H9 (cell line): ENCODE data around the gene CCDC9B. TPM values are rescaled to one million over a fixed set of nuclear protein-coding genes. Genes with fewer than 3 reads are reported as not detected.

ENCODE experiments used
- DNase-seq: peaks from one replicate; pipeline ENCODE4 v3.0.0-alpha.2; 2017
- H2AFZ ChIP-seq: one replicate; pipeline ENCODE4 v1.6.1; 2013; ENCODE audit warnings: mild to moderate bottlenecking, low read length, control low read depth, moderate library complexity
- H2AK5ac ChIP-seq: 2 replicates; pipeline ENCODE4 v1.6.1; 2013; ENCODE audit warnings: low read length, control low read depth, mixed read lengths; ENCODE audit not compliant: insufficient read length
- H2BK120ac ChIP-seq: one replicate; pipeline ENCODE4 v1.6.1; 2013; ENCODE audit warnings: low read depth, mild to moderate bottlenecking, low read length, control low read depth, inconsistent platforms; ENCODE audit not compliant: poor library complexity, severe bottlenecking
- H2BK12ac ChIP-seq: 2 replicates; pipeline ENCODE4 v1.6.1; 2013; ENCODE audit warnings: low read length, control low read depth, mixed read lengths, low read depth; ENCODE audit not compliant: insufficient read length
- H2BK15ac ChIP-seq: 2 replicates; pipeline ENCODE4 v1.6.1; 2013; ENCODE audit warnings: low read depth, low read length, control low read depth
- H2BK20ac ChIP-seq: one replicate; pipeline ENCODE4 v1.6.1; 2013; ENCODE audit warnings: low read depth, mild to moderate bottlenecking, low read length, control low read depth, inconsistent platforms; ENCODE audit not compliant: poor library complexity, severe bottlenecking
- H2BK5ac ChIP-seq: 2 replicates; pipeline ENCODE4 v1.6.1; 2013; ENCODE audit warnings: low read length, control low read depth, mixed read lengths; ENCODE audit not compliant: insufficient read length
- H3K14ac ChIP-seq: 2 replicates; pipeline ENCODE4 v1.6.1; 2013; ENCODE audit warnings: low read length, control low read depth; ENCODE audit not compliant: insufficient read depth
- H3K18ac ChIP-seq: 2 replicates; pipeline ENCODE4 v1.6.1; 2013; ENCODE audit warnings: low read depth, mild to moderate bottlenecking, mixed read lengths, low read length, control low read depth; ENCODE audit not compliant: insufficient read length
- H3K23ac ChIP-seq: 2 replicates; pipeline ENCODE4 v1.6.1; 2013; ENCODE audit warnings: low read length, control low read depth, mixed read lengths, low read depth; ENCODE audit not compliant: insufficient read length
- H3K23me2 ChIP-seq: 2 replicates; pipeline ENCODE4 v1.6.1; 2013; ENCODE audit warnings: low read depth, mild to moderate bottlenecking, mixed read lengths, low read length, control low read depth; ENCODE audit not compliant: insufficient read length, poor library complexity, severe bottlenecking
- H3K27ac ChIP-seq: 2 replicates; pipeline ENCODE4 v1.5.1; 2013; ENCODE audit warnings: low read length, control low read depth, mixed read lengths, low read depth; ENCODE audit not compliant: insufficient read length
- H3K27me3 ChIP-seq: 2 replicates; pipeline ENCODE4 v1.6.1; 2013; ENCODE audit warnings: low read length, control low read depth, inconsistent platforms; ENCODE audit not compliant: insufficient read depth
- H3K4ac ChIP-seq: 2 replicates; pipeline ENCODE4 v1.6.1; 2013; ENCODE audit warnings: low read depth, mild to moderate bottlenecking, control low read depth, inconsistent platforms, low read length, moderate library complexity
- H3K4me1 ChIP-seq: 2 replicates; pipeline ENCODE4 v1.6.1; 2013; ENCODE audit warnings: low read length, control low read depth, inconsistent platforms; ENCODE audit not compliant: insufficient read depth
- H3K4me2 ChIP-seq: 2 replicates; pipeline ENCODE4 v1.6.1; 2013; ENCODE audit warnings: low read length, control low read depth, mixed read lengths; ENCODE audit not compliant: insufficient read length, insufficient read depth
- H3K56ac ChIP-seq: 2 replicates; pipeline ENCODE4 v1.6.1; 2013; ENCODE audit warnings: low read depth, mild to moderate bottlenecking, mixed read lengths, low read length, control low read depth; ENCODE audit not compliant: insufficient read length
- H3K79me1 ChIP-seq: 2 replicates; pipeline ENCODE4 v1.6.1; 2013; ENCODE audit warnings: low read depth, mild to moderate bottlenecking, moderate library complexity, low read length, control low read depth, inconsistent platforms; ENCODE audit not compliant: insufficient read depth, poor library complexity, severe bottlenecking
- H3K79me2 ChIP-seq: 2 replicates; pipeline ENCODE4 v1.6.1; 2013; ENCODE audit warnings: low read length, control low read depth, inconsistent platforms; ENCODE audit not compliant: insufficient read depth
- H3K9ac ChIP-seq: 2 replicates; pipeline ENCODE4 v1.6.1; 2013; ENCODE audit warnings: low read length, control low read depth, mixed read lengths; ENCODE audit not compliant: insufficient read length; ENCODE audit errors: extremely low read depth
- H3K9me3 ChIP-seq: one replicate; pipeline ENCODE4 v1.6.1; 2013; ENCODE audit warnings: low read depth, low read length, inconsistent platforms; ENCODE audit not compliant: control insufficient read depth
- H3T11ph ChIP-seq: one replicate; pipeline ENCODE4 v1.6.1; 2013; ENCODE audit warnings: mild to moderate bottlenecking, low read length, control low read depth, inconsistent platforms
- H4K20me1 ChIP-seq: one replicate; pipeline ENCODE4 v1.6.1; 2013; ENCODE audit not compliant: control insufficient read depth, insufficient read length, insufficient read depth
- H4K5ac ChIP-seq: 2 replicates; pipeline ENCODE4 v1.6.1; 2013; ENCODE audit warnings: low read depth, mild to moderate bottlenecking, mixed read lengths, low read length, control low read depth; ENCODE audit not compliant: insufficient read length
- H4K8ac ChIP-seq: replicated peaks from 2 replicates; pipeline ENCODE4 v1.6.1; 2013; ENCODE audit warnings: low read length, control low read depth, mixed read lengths, low read depth; ENCODE audit not compliant: insufficient read length
- H4K91ac ChIP-seq: 2 replicates; pipeline ENCODE4 v1.6.1; 2013; ENCODE audit warnings: low read depth, mild to moderate bottlenecking, moderate library complexity, mixed read lengths, low read length, control low read depth; ENCODE audit not compliant: insufficient read length
- H3K27ac Mint-ChIP-seq, 3 experiments: 2 replicates in 2 of 3; 3 replicates in 1 of 3; pipeline ENCODE4 v1.8.0; 2020 to 2021; ENCODE audit warnings: mixed read lengths in 3 of 3, mild to moderate bottlenecking in 1 of 3, moderate library complexity in 1 of 3
- H3K27me3 Mint-ChIP-seq: 2 replicates; pipeline ENCODE4 v1.8.0; 2021; ENCODE audit warnings: low read depth, mild to moderate bottlenecking, moderate library complexity, mixed read lengths
- H3K36me3 Mint-ChIP-seq, 3 experiments: 2 replicates in 2 of 3; 3 replicates in 1 of 3; pipeline ENCODE4 v1.8.0; 2020 to 2021; ENCODE audit warnings: low read depth in 3 of 3, mixed read lengths in 3 of 3; ENCODE audit not compliant: insufficient read depth in 1 of 3
- H3K4me1 Mint-ChIP-seq, 2 experiments: 2 replicates each; pipeline ENCODE4 v1.8.0; 2020; ENCODE audit warnings: mixed read lengths in 2 of 2
- H3K4me3 Mint-ChIP-seq, 2 experiments: 2 replicates in 1 of 2; 3 replicates in 1 of 2; pipeline ENCODE4 v1.8.0; 2020 to 2021; ENCODE audit warnings: mild to moderate bottlenecking in 2 of 2, mixed read lengths in 2 of 2, moderate library complexity in 1 of 2
- H3K9me3 Mint-ChIP-seq, 2 experiments: 2 replicates in 1 of 2; 3 replicates in 1 of 2; pipeline ENCODE4 v1.8.0; 2020; ENCODE audit warnings: mild to moderate bottlenecking in 2 of 2, mixed read lengths in 2 of 2, moderate library complexity in 1 of 2
- WGBS: extraction: QIAGEN DNeasy Blood & Tissue Kit; methylation state at CpG from one replicate; pipeline ENCODE4 v1.1.7; 2013; ENCODE audit warnings: missing lambda C conversion rate, low lambda C conversion rate, mixed read lengths; ENCODE audit not compliant: insufficient read length; ENCODE audit errors: extremely low coverage; 5-methylcytosine and 5-hydroxymethylcytosine counted together
- total RNA-seq: library from RNA; stranded (reverse); gene quantifications from 2 replicates; pipeline ENCODE4 v1.2.1, GENCODE V29; 2021
- TF ChIP-seq, protein P1 (sequence below): fragments of 200-600 bp; sonication (generic); conservative IDR thresholded peaks from 3 replicates; pipeline ENCODE4 v1.8.0; 2021; ENCODE audit warnings: antibody characterized with exemption, mild to moderate bottlenecking

Gene CCDC9B
- total RNA-seq, 1 experiment from 2014 or later: 0.48 TPM

DNA sequence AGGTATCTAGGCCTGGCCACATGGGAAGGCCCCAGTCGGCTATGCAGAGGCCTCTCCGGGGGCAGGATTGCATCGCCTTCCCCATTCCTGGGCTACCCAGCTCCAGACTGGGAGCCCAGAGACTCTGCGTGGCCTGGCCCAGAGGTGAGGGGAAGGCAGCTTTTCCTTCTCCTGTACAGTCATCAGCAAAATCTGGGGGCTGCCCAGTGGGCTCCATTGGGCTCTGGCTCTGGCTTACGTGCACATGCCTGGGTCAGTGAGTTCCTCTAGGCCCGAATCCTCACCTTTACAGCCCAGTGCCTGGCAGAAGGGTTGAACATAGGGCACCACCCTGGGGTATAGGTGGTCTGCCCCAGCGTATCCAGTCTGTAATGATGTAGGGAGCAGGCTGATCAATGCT lies 53.9 kb downstream of the CCDC9B start:
- Histone ChIP-seq H2BK5ac (no peak overlapping the region), H2BK20ac (no peak overlapping the region), H4K5ac (no peak overlapping the region), H3K27me3 (peaks cover 23% of the 10 kb centered on the region; the same call in 1 of the 2 replicates), H2AK5ac (no peak overlapping the region), H4K91ac (no peak overlapping the region), H3K4me2 (no peak overlapping the region), H3K79me1 (no peaks in the 10 kb centered on the region), H3T11ph (no peak overlapping the region), H3K56ac (no peak overlapping the region), H4K8ac (no peak overlapping the region), H2AFZ (no peak overlapping the region), H3K27ac (no peak overlapping the region), H3K23ac (no peak overlapping the region), H2BK120ac (no peak overlapping the region), H2BK15ac (no peak overlapping the region), H3K23me2 (peaks cover 12% of the 10 kb centered on the region), H3K9me3 (no peaks in the 10 kb centered on the region), H4K20me1 (no peaks in the 10 kb centered on the region), H3K79me2 (no peaks in the 10 kb centered on the region), H3K9ac (no peak overlapping the region), H3K4ac (no peak overlapping the region), H3K18ac (no peak overlapping the region), H2BK12ac (no peak overlapping the region), H3K4me1 (peaks cover 5% of the 10 kb centered on the region), H3K14ac (no peak overlapping the region)
- TF ChIP-seq, protein P1, sequence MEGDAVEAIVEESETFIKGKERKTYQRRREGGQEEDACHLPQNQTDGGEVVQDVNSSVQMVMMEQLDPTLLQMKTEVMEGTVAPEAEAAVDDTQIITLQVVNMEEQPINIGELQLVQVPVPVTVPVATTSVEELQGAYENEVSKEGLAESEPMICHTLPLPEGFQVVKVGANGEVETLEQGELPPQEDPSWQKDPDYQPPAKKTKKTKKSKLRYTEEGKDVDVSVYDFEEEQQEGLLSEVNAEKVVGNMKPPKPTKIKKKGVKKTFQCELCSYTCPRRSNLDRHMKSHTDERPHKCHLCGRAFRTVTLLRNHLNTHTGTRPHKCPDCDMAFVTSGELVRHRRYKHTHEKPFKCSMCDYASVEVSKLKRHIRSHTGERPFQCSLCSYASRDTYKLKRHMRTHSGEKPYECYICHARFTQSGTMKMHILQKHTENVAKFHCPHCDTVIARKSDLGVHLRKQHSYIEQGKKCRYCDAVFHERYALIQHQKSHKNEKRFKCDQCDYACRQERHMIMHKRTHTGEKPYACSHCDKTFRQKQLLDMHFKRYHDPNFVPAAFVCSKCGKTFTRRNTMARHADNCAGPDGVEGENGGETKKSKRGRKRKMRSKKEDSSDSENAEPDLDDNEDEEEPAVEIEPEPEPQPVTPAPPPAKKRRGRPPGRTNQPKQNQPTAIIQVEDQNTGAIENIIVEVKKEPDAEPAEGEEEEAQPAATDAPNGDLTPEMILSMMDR: no peak
- Mint-ChIP-seq H3K36me3 (no peaks in the 10 kb centered on the region; a peak in 1 of 7 replicates), H3K9me3 (no peaks in the 10 kb centered on the region), H3K4me1 (peaks cover 33 to 44% of the 10 kb centered on the region in 2 experiments), H3K27me3 (peaks cover 83% of the 10 kb centered on the region), H3K4me3 (no peak overlapping the region), H3K27ac (no peak overlapping the region)
- no peak for DNase-seq
- no CpG with 5 or more reads among the region's 7 CpGs for WGBS
